T-cell (primary cell): ENCODE measurements around the gene SRSF5. TPM values are rescaled to one million over a fixed set of nuclear protein-coding genes. Genes with fewer than 3 reads are reported as not detected.

Experiments
- ATAC-seq, 4 experiments: fragments of 200-7000 bp in 3 of 4; fragments of 150-1000 bp in 1 of 4; cut with Tn5 transposase; replicated peaks in 1 of 4; 1 replicate in 3 of 4; 2 replicates in 1 of 4; pipeline ENCODE4 v1.10.0; 2021; ENCODE audit warnings: moderate library complexity in 3 of 4, mild to moderate bottlenecking in 2 of 4, moderate number of reproducible peaks in 1 of 4
- CTCF ChIA-PET, 2 donors: fragments of 300-600 bp; sonication (Branson Sonifier 250); formaldehyde crosslinking; loops; one replicate each; lab custom pipeline; 2022; ENCODE audit warnings: antibody characterized with exemption in 2 of 2; lab: Charles Lee
- POLR2A ChIA-PET, 2 donors: fragments of 300-600 bp; sonication (Branson Sonifier 250); formaldehyde crosslinking; loops; one replicate each; lab custom pipeline; 2022; ENCODE audit warnings: antibody characterized with exemption in 2 of 2; lab: Charles Lee
- DNase-seq, 35 experiments: peaks; one replicate each; pipeline versions ENCODE4 v3.0.0 to v3.0.0-alpha.2; 2013 to 2023
- H3K27ac ChIP-seq: one replicate; pipeline ENCODE4 v1.5.1; 2013; ENCODE audit warnings: low read length
- H3K27me3 ChIP-seq, 2 experiments: replicated peaks in 1 of 2; 1 replicate in 1 of 2; 2 replicates in 1 of 2; pipeline versions ENCODE4 v1.6.1 to v1.7.0; 2013; ENCODE audit warnings: low read length in 1 of 2, mixed read lengths in 1 of 2; ENCODE audit not compliant: control insufficient read depth in 2 of 2, insufficient read depth in 2 of 2; ENCODE audit errors: extremely low read depth in 1 of 2
- H3K36me3 ChIP-seq, 2 donors: 1 replicate in 1 of 2; 2 replicates in 1 of 2; pipeline versions ENCODE4 v1.6.1 to v1.7.0; 2013; ENCODE audit warnings: low read length in 1 of 2; ENCODE audit not compliant: control insufficient read depth in 2 of 2, insufficient read depth in 1 of 2; ENCODE audit errors: extremely low read depth in 1 of 2
- H3K4me1 ChIP-seq, 2 experiments: 1 replicate in 1 of 2; 2 replicates in 1 of 2; pipeline versions ENCODE4 v1.6.1 to v1.7.0; 2013; ENCODE audit warnings: low read length in 2 of 2, mixed read lengths in 1 of 2; ENCODE audit not compliant: insufficient read depth in 2 of 2, control insufficient read depth in 1 of 2; ENCODE audit errors: extremely low read depth in 1 of 2
- H3K4me3 ChIP-seq, 2 donors: 1 replicate in 1 of 2; 2 replicates in 1 of 2; pipeline versions ENCODE4 v1.5.1 to v1.7.0; 2013; ENCODE audit warnings: mild to moderate bottlenecking in 2 of 2, low read length in 1 of 2, moderate library complexity in 1 of 2; ENCODE audit not compliant: control insufficient read depth in 1 of 2; ENCODE audit errors: extremely low read depth in 1 of 2
- H3K9me3 ChIP-seq: 2 replicates; pipeline ENCODE4 v1.7.0; 2013
- H3K27ac Mint-ChIP-seq, 2 donors: one replicate each; pipeline ENCODE4 v1.8.0; 2020 to 2021; ENCODE audit warnings: mild to moderate bottlenecking in 2 of 2, mixed read lengths in 2 of 2
- H3K27me3 Mint-ChIP-seq, 2 donors: one replicate each; pipeline ENCODE4 v1.8.0; 2021 to 2022; ENCODE audit warnings: mixed read lengths in 2 of 2
- H3K36me3 Mint-ChIP-seq: one replicate; pipeline ENCODE4 v1.8.0; 2021; ENCODE audit warnings: mixed read lengths
- H3K4me1 Mint-ChIP-seq, 3 donors: one replicate each; pipeline ENCODE4 v1.8.0; 2020 to 2022; ENCODE audit warnings: mixed read lengths in 3 of 3, mild to moderate bottlenecking in 1 of 3
- H3K4me3 Mint-ChIP-seq, 3 donors: one replicate each; pipeline ENCODE4 v1.8.0; 2020 to 2022; ENCODE audit warnings: mild to moderate bottlenecking in 3 of 3, mixed read lengths in 3 of 3, moderate library complexity in 3 of 3
- H3K9me3 Mint-ChIP-seq, 3 donors: one replicate each; pipeline ENCODE4 v1.8.0; 2020 to 2022; ENCODE audit warnings: mixed read lengths in 3 of 3
- WGBS: methylation state at CpG from one replicate; pipeline ENCODE4 v1.1.5; 2013; ENCODE audit warnings: missing lambda C conversion rate; ENCODE audit not compliant: insufficient coverage; 5-methylcytosine and 5-hydroxymethylcytosine counted together
- total RNA-seq, 35 experiments: library from RNA in 6 of 35; stranded (reverse) in 6 of 35; fragments of 120-200 nt in 1 of 35; gene quantifications; one replicate each; pipeline versions ENCODE4 v1.2.1 to v1.2.4 and lab custom pipeline; 2013 to 2026

Gene SRSF5
- total RNA-seq, 5 donors from 2014 or later (not counting 1 experiment from before 2014, with no cell fraction given), result 788 to 1,543 (median 848) TPM

DNA sequence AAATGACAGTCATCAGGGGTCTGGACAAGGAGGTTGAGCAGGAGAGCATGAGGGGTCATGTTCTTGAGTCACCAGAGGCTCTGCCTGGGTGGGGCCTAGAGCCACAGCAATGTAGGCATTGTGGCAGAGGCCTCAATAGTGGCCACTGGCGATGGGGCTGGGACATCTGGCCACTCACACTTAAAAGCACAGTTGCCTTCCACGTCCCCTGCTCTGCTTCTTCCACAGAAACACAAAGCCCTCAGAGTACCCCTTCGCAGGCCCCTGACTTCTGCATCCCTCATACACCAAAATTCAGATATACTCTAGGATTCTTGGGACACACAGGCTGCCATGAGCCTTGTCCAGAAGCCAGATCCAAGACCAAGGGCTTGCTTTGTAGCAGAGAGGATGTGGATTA lies 27.8 kb downstream of the SRSF5 start:
- H3K9me3 ChIP-seq, result no peaks in the 10 kb centered on the region
- Mint-ChIP-seq H3K27ac (no peak overlapping the region), H3K27me3 (peaks cover 0 to 2% of the 10 kb centered on the region in 2 donors), H3K9me3 (no peaks in the 10 kb centered on the region), H3K4me1 (no peaks in the 10 kb centered on the region), H3K36me3 (no peaks in the 10 kb centered on the region), H3K4me3 (no peak overlapping the region)
- peaks cover 0 to 4% of the 10 kb centered on the region in 2 experiments for H3K27me3 ChIP-seq
- no peaks in the 10 kb centered on the region for H3K4me1 ChIP-seq
- ATAC-seq (no peak), DNase-seq (no peak)
- 86% methylated on average over 3 of the region's 3 CpGs for WGBS
- no peaks in the 10 kb centered on the region for H3K36me3 ChIP-seq
- ChIA-PET POLR2A (interaction anchor here in 1 of 2 donors (0.6 kb wide), 2 partner anchors 19 to 505 kb away, joined by 3 to 5 read pairs; no protein-coding TSS in a partner anchor), CTCF (no interaction called here)
- H3K27ac ChIP-seq, result no peak overlapping the region
- no peak overlapping the region for H3K4me3 ChIP-seq

DNA sequence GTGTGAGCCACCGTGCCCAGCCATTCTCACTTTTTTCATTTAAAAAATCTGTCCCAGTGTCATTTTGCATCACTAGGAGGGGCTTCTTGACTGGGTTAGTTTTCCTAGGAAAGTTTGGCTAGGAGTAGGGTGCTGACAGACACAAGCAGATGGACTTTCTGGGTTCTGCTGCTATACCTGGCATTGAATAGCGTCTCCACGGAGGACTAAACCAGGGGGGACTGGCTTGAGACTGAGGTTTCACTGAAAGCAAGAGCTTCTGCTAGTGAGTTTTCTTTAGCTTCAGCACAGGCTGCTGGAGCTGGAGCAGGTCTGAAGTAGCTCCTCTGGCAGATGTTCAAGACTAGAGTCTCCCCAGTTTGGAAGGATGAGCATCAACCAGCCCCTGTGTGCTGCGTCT lies 28.7 kb downstream of the SRSF5 start:
- Mint-ChIP-seq H3K27ac (no peak overlapping the region), H3K27me3 (peaks cover 0 to 2% of the 10 kb centered on the region in 2 donors), H3K9me3 (no peaks in the 10 kb centered on the region), H3K4me1 (no peaks in the 10 kb centered on the region), H3K4me3 (no peak overlapping the region), H3K36me3 (no peaks in the 10 kb centered on the region)
- POLR2A ChIA-PET, result no interaction called here
- Histone ChIP-seq H3K4me3 (no peak overlapping the region), H3K27ac (no peak overlapping the region), H3K4me1 (no peaks in the 10 kb centered on the region), H3K9me3 (no peaks in the 10 kb centered on the region), H3K36me3 (no peaks in the 10 kb centered on the region), H3K27me3 (peaks cover 0 to 4% of the 10 kb centered on the region in 2 experiments)
- CTCF ChIA-PET, result no interaction called here
- no peak for ATAC-seq
- 100% methylated on average over 3 of the region's 4 CpGs for WGBS
- DNase-seq, result no peak

- Mint-ChIP-seq H3K27me3 (peaks cover 0 to 9% of the 10 kb centered on the region in 2 donors), H3K4me1 (no peaks in the 10 kb centered on the region), H3K36me3 (no peaks in the 10 kb centered on the region), H3K27ac (no peak within 1 kb of the TSS), H3K4me3 (no peak within 1 kb of the TSS), H3K9me3 (no peaks in the 10 kb centered on the region)
- H3K4me3 ChIP-seq, result no peak within 1 kb of the TSS
- ATAC-seq (no peak), DNase-seq (no peak)
- peaks cover 0 to 4% of the 10 kb centered on the region in 2 experiments for H3K27me3 ChIP-seq
- CTCF ChIA-PET, result no interaction called here
- no peaks in the 10 kb centered on the region for H3K9me3 ChIP-seq
- H3K4me1 ChIP-seq, result no peaks in the 10 kb centered on the region
- no peaks in the 10 kb centered on the region for H3K36me3 ChIP-seq
- WGBS, result 85% methylated on average over 7 of the region's 11 CpGs
- POLR2A ChIA-PET, result interaction anchor here in 1 of 2 donors (0.6 kb wide), 1 partner anchor 181 kb away, joined by 3 read pairs; no protein-coding TSS in a partner anchor
- no peak within 1 kb of the TSS for H3K27ac ChIP-seq
These were observed 30.0 kb downstream of the SRSF5 start, which contains the start of gene SLC10A1 for GRCh38 chr14:69796797-69797500. Gene SLC10A1 (minus strand): TSS chr14:69797241. CDS start chr14:69797155, 86 bp downstream.

DNA sequence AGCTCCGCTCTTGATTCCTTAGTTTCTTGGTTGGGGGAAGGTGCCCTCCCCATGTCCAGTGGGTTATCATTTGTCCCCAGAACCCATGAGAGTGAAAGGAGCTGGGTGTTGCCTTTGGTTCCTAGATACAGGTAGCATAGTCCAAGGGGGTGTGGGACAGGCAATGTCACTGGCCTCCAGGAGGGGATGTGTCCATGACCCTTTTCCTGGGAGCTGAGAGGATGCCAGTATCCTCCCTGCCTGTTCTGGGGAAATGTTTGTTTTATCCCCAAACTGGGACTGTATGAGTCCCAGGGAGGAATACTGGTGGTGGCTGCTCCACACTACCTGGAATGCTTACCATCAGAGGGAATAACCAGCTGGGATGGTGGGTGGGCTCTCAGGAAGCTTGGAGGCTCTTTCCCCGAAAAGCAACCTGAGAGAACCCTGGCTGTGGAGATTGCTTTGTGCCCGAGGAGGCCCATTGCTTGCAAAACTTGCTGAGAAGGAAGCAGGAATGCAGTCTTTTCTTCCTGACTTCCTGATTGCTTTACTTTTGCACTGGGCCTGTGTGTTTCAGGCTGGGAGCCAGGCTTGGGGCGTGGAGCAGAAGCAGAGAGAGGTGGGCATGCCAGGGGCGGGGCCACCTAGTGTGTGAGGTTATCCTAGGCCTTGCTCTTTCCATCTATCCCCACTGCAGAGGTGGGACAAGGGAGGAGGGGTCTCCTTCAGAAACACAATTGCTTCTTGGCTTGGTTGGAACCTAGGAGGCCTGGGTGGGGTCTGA lies 30.8 kb downstream of the SRSF5 start:
- H3K27ac Mint-ChIP-seq, result no peak overlapping the region
- H3K36me3 ChIP-seq, result no peaks in the 10 kb centered on the region
- POLR2A ChIA-PET, result interaction anchor here in 1 of 2 donors (0.6 kb wide), 1 partner anchor 182 kb away, joined by 3 read pairs; no protein-coding TSS in a partner anchor
- H3K36me3 Mint-ChIP-seq, result no peaks in the 10 kb centered on the region
- H3K27me3 ChIP-seq, result peaks cover 0 to 4% of the 10 kb centered on the region in 2 experiments
- 33% methylated on average over 1 of the region's 5 CpGs for WGBS
- no peaks in the 10 kb centered on the region for H3K9me3 Mint-ChIP-seq
- ATAC-seq (no peak), DNase-seq (no peak)
- CTCF ChIA-PET, result no interaction called here
- no peak overlapping the region for H3K4me3 ChIP-seq
- H3K9me3 ChIP-seq, result no peaks in the 10 kb centered on the region
- no peak overlapping the region for H3K27ac ChIP-seq
- H3K4me3 Mint-ChIP-seq, result no peak overlapping the region
- no peaks in the 10 kb centered on the region for H3K4me1 Mint-ChIP-seq
- H3K4me1 ChIP-seq, result no peaks in the 10 kb centered on the region
- peaks cover 0 to 9% of the 10 kb centered on the region in 2 donors for H3K27me3 Mint-ChIP-seq

GRCh38 chr14:69798339-69798735 lies 31.4 kb downstream of the SRSF5 start:
- H3K27me3 ChIP-seq, result peaks cover 0 to 4% of the 10 kb centered on the region in 2 experiments
- H3K27ac ChIP-seq, result no peak overlapping the region
- CTCF ChIA-PET, result no interaction called here
- H3K4me1 ChIP-seq, result no peaks in the 10 kb centered on the region
- WGBS, result no CpG with 5 or more reads among the region's 4 CpGs
- no peak overlapping the region for H3K4me3 ChIP-seq
- DNase-seq (no peak), ATAC-seq (no peak)
- Mint-ChIP-seq H3K9me3 (no peaks in the 10 kb centered on the region), H3K36me3 (no peaks in the 10 kb centered on the region), H3K27ac (no peak overlapping the region), H3K4me1 (no peaks in the 10 kb centered on the region), H3K4me3 (no peak overlapping the region), H3K27me3 (peaks cover 0 to 9% of the 10 kb centered on the region in 2 donors)
- POLR2A ChIA-PET, result no interaction called here
- no peaks in the 10 kb centered on the region for H3K9me3 ChIP-seq
- no peaks in the 10 kb centered on the region for H3K36me3 ChIP-seq

DNA sequence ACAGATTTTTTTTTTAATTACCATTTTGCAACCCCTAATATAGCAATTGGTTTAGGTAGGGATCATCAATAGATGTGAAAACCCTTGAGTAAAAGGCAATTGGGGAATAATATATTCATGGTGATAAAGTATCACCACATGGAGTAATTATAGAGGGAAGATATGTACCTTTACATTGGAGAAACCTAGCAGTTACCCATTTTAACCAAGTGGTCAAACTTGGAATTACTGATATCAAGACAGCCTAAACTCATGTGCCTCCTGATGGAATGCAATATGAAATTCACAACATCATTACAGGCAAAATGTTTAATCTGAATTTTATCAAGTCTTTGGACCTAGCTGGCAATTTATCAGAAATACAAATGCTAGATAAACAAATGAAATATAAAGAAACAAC lies 36.8 kb downstream of the SRSF5 start:
- peaks cover 0 to 12% of the 10 kb centered on the region in 2 donors for H3K27me3 Mint-ChIP-seq
- CTCF ChIA-PET, result interaction anchor here in 1 of 2 donors (0.7 to 1.0 kb wide), 2 partner anchors 207 to 219 kb away, joined by 7 read pairs; no protein-coding TSS in a partner anchor
- H3K4me1 Mint-ChIP-seq, result no peaks in the 10 kb centered on the region
- Histone ChIP-seq H3K9me3 (no peaks in the 10 kb centered on the region), H3K36me3 (no peaks in the 10 kb centered on the region), H3K4me3 (no peak overlapping the region), H3K27ac (no peak overlapping the region), H3K27me3 (no peaks in the 10 kb centered on the region), H3K4me1 (no peaks in the 10 kb centered on the region)
- H3K36me3 Mint-ChIP-seq, result no peaks in the 10 kb centered on the region
- H3K27ac Mint-ChIP-seq, result no peak overlapping the region
- no peaks in the 10 kb centered on the region for H3K9me3 Mint-ChIP-seq
- POLR2A ChIA-PET, result no interaction called here
- ATAC-seq, result no peak
- no peak for DNase-seq
- H3K4me3 Mint-ChIP-seq, result no peak overlapping the region
